Smooth muscle cell (in vitro differentiated cells): Measurements from ENCODE around the gene LMTK2. TPM values are rescaled to one million over a fixed set of nuclear protein-coding genes. Genes with fewer than 3 reads are reported as not detected.

ENCODE experiments used
- DNase-seq: peaks from one replicate; lab custom pipeline; 2025; ENCODE audit not compliant: unreplicated experiment; lab: John Stamatoyannopoulos, UW
- H2AFZ ChIP-seq: fragments of 200-600 bp; sonication (generic); 2 replicates; pipeline ENCODE4 v1.6.0; 2016; ENCODE audit warnings: antibody characterized with exemption, low read depth, mild to moderate bottlenecking
- H3F3A ChIP-seq: fragments of 200-600 bp; sonication (generic); 2 replicates; pipeline ENCODE4 v1.6.0; 2017; ENCODE audit warnings: antibody characterized with exemption, low read depth
- H3K27ac ChIP-seq: fragments of 200-600 bp; sonication (generic); 2 replicates; pipeline ENCODE4 v1.5.1; 2016; ENCODE audit warnings: low read depth, mild to moderate bottlenecking
- H3K27me3 ChIP-seq: fragments of 200-600 bp; sonication (generic); 2 replicates; pipeline ENCODE4 v1.6.1; 2016; ENCODE audit warnings: low read depth, mild to moderate bottlenecking
- H3K36me3 ChIP-seq: fragments of 200-600 bp; sonication (generic); 2 replicates; pipeline ENCODE4 v1.5.1; 2016; ENCODE audit warnings: low read depth
- H3K4me1 ChIP-seq: fragments of 200-600 bp; sonication (generic); 2 replicates; pipeline ENCODE4 v1.5.1; 2016; ENCODE audit warnings: low read depth
- H3K4me2 ChIP-seq: fragments of 200-600 bp; sonication (generic); 2 replicates; pipeline ENCODE4 v1.6.0; 2016; ENCODE audit warnings: mild to moderate bottlenecking
- H3K4me3 ChIP-seq: fragments of 200-600 bp; sonication (generic); 2 replicates; pipeline ENCODE4 v1.5.1; 2016; ENCODE audit warnings: mild to moderate bottlenecking
- H3K79me2 ChIP-seq: fragments of 200-600 bp; sonication (generic); 2 replicates; pipeline ENCODE4 v1.6.0; 2016; ENCODE audit warnings: low read depth, mild to moderate bottlenecking
- H3K9ac ChIP-seq: fragments of 200-600 bp; sonication (generic); 2 replicates; pipeline ENCODE4 v1.6.0; 2016; ENCODE audit warnings: low read depth
- H3K9me3 ChIP-seq: fragments of 200-600 bp; sonication (generic); replicated peaks from 2 replicates; pipeline ENCODE4 v1.5.1; 2016; ENCODE audit warnings: low read depth
- H4K20me1 ChIP-seq: fragments of 200-600 bp; sonication (generic); 2 replicates; pipeline ENCODE4 v1.6.0; 2016; ENCODE audit warnings: low read depth
- WGBS: methylation state at CpG from one replicate; pipeline ENCODE4 v1.1.7; 2016; ENCODE audit warnings: low lambda C conversion rate; 5-methylcytosine and 5-hydroxymethylcytosine counted together
- polyA plus RNA-seq: library from polyadenylated mRNA; unstranded; fragments of >200 nt; fragmentation: Nextera tagmentation; extraction: Ambion mirVana; gene quantifications from 2 replicates; pipeline ENCODE4 v1.2.1, GENCODE V29; 2016
- total RNA-seq: library from RNA; depleted of rRNA; stranded (reverse); fragments of >200 nt; gene quantifications from 2 replicates; pipeline ENCODE4 v1.2.3, GENCODE V29; 2014
- TF ChIP-seq, protein P1 (sequence below): fragments of 200-600 bp; sonication (generic); IDR thresholded peaks from 2 replicates; pipeline ENCODE4 v1.5.1; 2017; ENCODE audit warnings: borderline replicate concordance, mild to moderate bottlenecking, antibody characterized with exemption; ENCODE audit not compliant: insufficient read depth, poor library complexity, severe bottlenecking

Gene LMTK2
- total and polyA plus RNA-seq, 2 experiments from 2014 or later = 3.0 to 8.7 TPM

- no peak overlapping the region for H2AFZ ChIP-seq
- H3K79me2 ChIP-seq = no peaks in the 10 kb centered on the region
- H3K27ac ChIP-seq = no peak overlapping the region
- WGBS = 97% methylated on average over 5 of the region's 5 CpGs
- peaks cover 9% of the 10 kb centered on the region for H3K36me3 ChIP-seq
- peaks cover under 1% of the 10 kb centered on the region for H3K4me1 ChIP-seq
- H3F3A ChIP-seq = no peaks in the 10 kb centered on the region
- H3K4me2 ChIP-seq = no peak overlapping the region
- TF ChIP-seq, protein P1, sequence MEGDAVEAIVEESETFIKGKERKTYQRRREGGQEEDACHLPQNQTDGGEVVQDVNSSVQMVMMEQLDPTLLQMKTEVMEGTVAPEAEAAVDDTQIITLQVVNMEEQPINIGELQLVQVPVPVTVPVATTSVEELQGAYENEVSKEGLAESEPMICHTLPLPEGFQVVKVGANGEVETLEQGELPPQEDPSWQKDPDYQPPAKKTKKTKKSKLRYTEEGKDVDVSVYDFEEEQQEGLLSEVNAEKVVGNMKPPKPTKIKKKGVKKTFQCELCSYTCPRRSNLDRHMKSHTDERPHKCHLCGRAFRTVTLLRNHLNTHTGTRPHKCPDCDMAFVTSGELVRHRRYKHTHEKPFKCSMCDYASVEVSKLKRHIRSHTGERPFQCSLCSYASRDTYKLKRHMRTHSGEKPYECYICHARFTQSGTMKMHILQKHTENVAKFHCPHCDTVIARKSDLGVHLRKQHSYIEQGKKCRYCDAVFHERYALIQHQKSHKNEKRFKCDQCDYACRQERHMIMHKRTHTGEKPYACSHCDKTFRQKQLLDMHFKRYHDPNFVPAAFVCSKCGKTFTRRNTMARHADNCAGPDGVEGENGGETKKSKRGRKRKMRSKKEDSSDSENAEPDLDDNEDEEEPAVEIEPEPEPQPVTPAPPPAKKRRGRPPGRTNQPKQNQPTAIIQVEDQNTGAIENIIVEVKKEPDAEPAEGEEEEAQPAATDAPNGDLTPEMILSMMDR = no peak
- DNase-seq = no peak
- no peaks in the 10 kb centered on the region for H3K27me3 ChIP-seq
- H4K20me1 ChIP-seq = no peaks in the 10 kb centered on the region
- no peaks in the 10 kb centered on the region for H3K9me3 ChIP-seq
- no peak overlapping the region for H3K4me3 ChIP-seq
- H3K9ac ChIP-seq = no peak overlapping the region
Measured at GRCh38 chr7:98156700-98157099, 50.0 kb downstream of the LMTK2 start.

DNA sequence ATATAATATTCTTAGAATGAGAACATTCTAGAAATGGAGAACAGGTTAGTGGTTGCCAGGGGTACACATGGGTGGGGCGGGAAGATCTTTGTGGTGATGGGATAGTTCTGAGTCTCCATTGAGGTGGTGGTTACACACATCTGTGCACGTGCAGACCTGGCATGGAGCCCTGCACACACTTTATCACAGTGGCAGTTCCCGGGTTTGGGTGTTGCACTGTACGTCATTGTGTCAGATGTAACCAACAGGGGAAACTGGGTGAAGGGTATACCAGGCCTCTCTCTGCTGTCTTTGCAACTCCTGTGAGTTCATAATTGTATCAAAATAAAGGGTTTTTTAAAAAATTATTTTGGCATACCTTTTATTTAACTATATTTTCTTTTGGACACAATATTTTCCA lies 51.1 kb downstream of the LMTK2 start:
- no peak overlapping the region for H3K27ac ChIP-seq
- H3K9ac ChIP-seq = no peak overlapping the region
- no peaks in the 10 kb centered on the region for H3K4me1 ChIP-seq
- H2AFZ ChIP-seq = no peak overlapping the region
- WGBS = 96% methylated on average over 4 of the region's 4 CpGs
- no peak for DNase-seq
- no peak overlapping the region for H3K4me2 ChIP-seq
- no peaks in the 10 kb centered on the region for H3K9me3 ChIP-seq
- no peaks in the 10 kb centered on the region for H3F3A ChIP-seq
- TF ChIP-seq, protein P1 = no peak
- no peaks in the 10 kb centered on the region for H3K27me3 ChIP-seq
- peaks cover 9% of the 10 kb centered on the region for H3K36me3 ChIP-seq
- no peaks in the 10 kb centered on the region for H3K79me2 ChIP-seq
- no peak overlapping the region for H3K4me3 ChIP-seq
- H4K20me1 ChIP-seq = no peaks in the 10 kb centered on the region

DNA sequence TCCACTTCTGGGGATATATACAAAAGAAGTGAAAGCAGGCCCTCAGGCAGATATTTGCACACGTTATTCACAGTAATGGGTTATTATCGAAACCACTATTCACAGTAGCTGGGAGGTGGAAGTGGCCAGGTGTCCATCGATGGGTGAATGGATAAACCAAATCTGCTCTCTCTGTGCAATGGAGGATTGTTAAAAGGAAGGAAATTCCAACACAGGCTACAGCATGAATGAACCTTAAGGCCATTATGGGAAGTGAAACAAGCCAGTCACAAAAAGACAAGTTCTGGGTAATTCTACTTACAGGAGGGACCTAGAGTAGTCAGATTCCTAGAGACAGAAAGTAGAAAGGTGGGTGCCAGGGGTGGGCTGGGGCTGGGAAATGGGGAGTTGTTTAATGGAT lies 56.1 kb downstream of the LMTK2 start:
- H4K20me1 ChIP-seq = peaks cover 13% of the 10 kb centered on the region
- H3K36me3 ChIP-seq = no peaks in the 10 kb centered on the region
- H2AFZ ChIP-seq = no peak overlapping the region
- H3K9me3 ChIP-seq = no peaks in the 10 kb centered on the region
- H3K9ac ChIP-seq = no peak overlapping the region
- no peak overlapping the region for H3K27ac ChIP-seq
- DNase-seq = no peak
- no peaks in the 10 kb centered on the region for H3F3A ChIP-seq
- H3K4me3 ChIP-seq = no peak overlapping the region
- no peaks in the 10 kb centered on the region for H3K4me1 ChIP-seq
- H3K79me2 ChIP-seq = no peaks in the 10 kb centered on the region
- WGBS = 94% methylated on average over 3 of the region's 3 CpGs
- H3K4me2 ChIP-seq = no peak overlapping the region
- H3K27me3 ChIP-seq = no peaks in the 10 kb centered on the region
- TF ChIP-seq, protein P1 = no peak

DNA sequence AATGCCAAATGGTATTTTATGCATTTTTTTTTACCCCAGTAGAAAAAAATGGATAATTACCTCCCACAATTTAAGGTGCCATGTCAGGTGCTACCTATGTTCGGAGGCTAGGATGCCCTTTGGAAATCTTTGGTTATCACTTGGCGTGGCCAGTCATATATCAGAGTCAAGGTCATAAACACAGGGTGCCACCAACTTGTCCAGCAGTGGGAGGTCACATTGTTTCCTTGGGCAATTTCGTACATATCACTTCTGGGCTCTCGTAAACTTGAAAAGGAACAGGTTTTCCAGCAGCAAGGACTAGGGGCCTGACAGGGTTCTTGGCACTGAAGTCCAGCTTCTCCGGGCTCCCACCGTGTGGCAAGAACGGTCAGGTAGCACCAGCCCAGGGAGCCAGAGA lies 56.6 kb downstream of the LMTK2 start:
- no peak overlapping the region for H3K4me2 ChIP-seq
- H3K9ac ChIP-seq = no peak overlapping the region
- peaks cover 16% of the 10 kb centered on the region for H4K20me1 ChIP-seq

More for the DNA sequence above, 56.6 kb downstream of the LMTK2 start:
- no peaks in the 10 kb centered on the region for H3K4me1 ChIP-seq
- no peak overlapping the region for H2AFZ ChIP-seq
- peak overlapping the region; percentile 62 for H3K27ac ChIP-seq
- no peaks in the 10 kb centered on the region for H3K9me3 ChIP-seq
- H3K27me3 ChIP-seq = no peaks in the 10 kb centered on the region
- H3F3A ChIP-seq = no peaks in the 10 kb centered on the region
- H3K4me3 ChIP-seq = no peak overlapping the region
- no peaks in the 10 kb centered on the region for H3K36me3 ChIP-seq
- TF ChIP-seq, protein P1 = no peak
- no peaks in the 10 kb centered on the region for H3K79me2 ChIP-seq
- no peak for DNase-seq
- 82% methylated on average over 7 of the region's 7 CpGs for WGBS
